Liver (tissue), 9 donors: ENCODE results near the gene MARCHF10. TPM values are rescaled to one million over a fixed set of nuclear protein-coding genes. Genes with fewer than 3 reads are reported as not detected.

ENCODE experiments used
- DNase-seq: peaks from one replicate; pipeline ENCODE4 v3.0.0-alpha.2; 2017; ENCODE audit warnings: low spot score
- H3K27ac ChIP-seq, 2 donors: one replicate each; pipeline ENCODE4 v1.7.0; 2013; ENCODE audit warnings: inconsistent platforms in 2 of 2, low read length in 2 of 2, control low read depth in 1 of 2, low read depth in 1 of 2, mild to moderate bottlenecking in 1 of 2
- H3K27me3 ChIP-seq, 4 donors: one replicate each; pipeline versions ENCODE4 v1.6.1 to v1.7.0; 2013; ENCODE audit warnings: low read length in 3 of 4, inconsistent platforms in 1 of 4, mild to moderate bottlenecking in 1 of 4, moderate library complexity in 1 of 4; ENCODE audit not compliant: control insufficient read depth in 4 of 4, insufficient read depth in 4 of 4
- H3K36me3 ChIP-seq, 4 donors: one replicate each; pipeline versions ENCODE4 v1.6.1 to v1.7.0; 2013; ENCODE audit warnings: low read length in 3 of 4, mild to moderate bottlenecking in 3 of 4, low read depth in 1 of 4, moderate library complexity in 1 of 4; ENCODE audit not compliant: control insufficient read depth in 4 of 4, insufficient read depth in 3 of 4
- H3K4me1 ChIP-seq, 4 donors: one replicate each; pipeline versions ENCODE4 v1.6.1 to v1.7.0; 2013; ENCODE audit warnings: low read length in 3 of 4, mild to moderate bottlenecking in 3 of 4, moderate library complexity in 1 of 4; ENCODE audit not compliant: control insufficient read depth in 4 of 4, insufficient read depth in 4 of 4
- H3K4me3 ChIP-seq, 3 donors: one replicate each; pipeline versions ENCODE4 v1.6.1 to v1.7.0; 2013; ENCODE audit warnings: low read length in 3 of 3, control low read depth in 1 of 3, low read depth in 1 of 3, mild to moderate bottlenecking in 1 of 3
- H3K9ac ChIP-seq, 2 donors: one replicate each; pipeline ENCODE4 v1.7.0; 2013; ENCODE audit warnings: low read length in 2 of 2, mild to moderate bottlenecking in 2 of 2, moderate library complexity in 2 of 2, control low read depth in 1 of 2, low read depth in 1 of 2
- H3K9me3 ChIP-seq, 4 donors: one replicate each; pipeline versions ENCODE4 v1.6.1 to v1.7.0; 2013; ENCODE audit warnings: low read length in 3 of 4; ENCODE audit not compliant: control insufficient read depth in 4 of 4
- ATF3 ChIP-seq: IDR thresholded peaks from 2 replicates; pipeline ENCODE4 v1.6.1; 2016; ENCODE audit warnings: antibody characterized with exemption
- CTCF ChIP-seq: fragments of 150-350 bp; IDR thresholded peaks from 2 replicates; pipeline ENCODE4 v1.5.1; 2017; ENCODE audit warnings: improper control_type of control experiment, low read depth, low read length; ENCODE audit not compliant: missing input control
- FOXA1 ChIP-seq: IDR thresholded peaks from 2 replicates; pipeline ENCODE4 v1.6.1; 2016; ENCODE audit warnings: antibody characterized with exemption
- FOXA2 ChIP-seq: IDR thresholded peaks from 2 replicates; pipeline ENCODE4 v1.6.1; 2016; ENCODE audit warnings: antibody characterized with exemption
- GABPA ChIP-seq, 2 donors: IDR thresholded peaks in 1 of 2; conservative IDR thresholded peaks in 1 of 2; 2 replicates each; pipeline ENCODE4 v1.6.1; 2016; ENCODE audit warnings: antibody characterized with exemption in 2 of 2, mild to moderate bottlenecking in 1 of 2, moderate library complexity in 1 of 2
- HNF4A ChIP-seq, 2 donors: conservative IDR thresholded peaks; 2 replicates each; pipeline ENCODE4 v1.6.1; 2016; ENCODE audit warnings: antibody characterized with exemption in 2 of 2, mild to moderate bottlenecking in 2 of 2
- HNF4G ChIP-seq: IDR thresholded peaks from 2 replicates; pipeline ENCODE4 v1.6.1; 2016; ENCODE audit warnings: antibody characterized with exemption
- JUND ChIP-seq, 2 donors: IDR thresholded peaks; 2 replicates each; pipeline ENCODE4 v1.6.1; 2016; ENCODE audit warnings: antibody characterized with exemption in 2 of 2
- MAX ChIP-seq: IDR thresholded peaks from 2 replicates; pipeline ENCODE4 v1.6.1; 2016; ENCODE audit warnings: antibody characterized with exemption
- NR2F2 ChIP-seq: IDR thresholded peaks from 2 replicates; pipeline ENCODE4 v1.6.1; 2016; ENCODE audit warnings: antibody characterized with exemption
- RAD21 ChIP-seq, 2 donors: IDR thresholded peaks; 2 replicates each; pipeline ENCODE4 v1.6.1; 2016; ENCODE audit warnings: antibody characterized with exemption in 2 of 2, mild to moderate bottlenecking in 2 of 2
- REST ChIP-seq: IDR thresholded peaks from 2 replicates; pipeline ENCODE4 v1.6.1; 2016; ENCODE audit warnings: antibody characterized with exemption, mild to moderate bottlenecking
- SP1 ChIP-seq: IDR thresholded peaks from 2 replicates; pipeline ENCODE4 v1.6.1; 2018; ENCODE audit warnings: antibody characterized with exemption, mild to moderate bottlenecking
- TAF1 ChIP-seq: conservative IDR thresholded peaks from 2 replicates; pipeline ENCODE4 v1.6.1; 2016; ENCODE audit warnings: antibody characterized with exemption, mild to moderate bottlenecking
- YY1 ChIP-seq: IDR thresholded peaks from 2 replicates; pipeline ENCODE4 v1.6.1; 2016; ENCODE audit warnings: antibody characterized with exemption, mild to moderate bottlenecking
- ZBTB33 ChIP-seq: IDR thresholded peaks from 2 replicates; pipeline ENCODE4 v1.6.1; 2016; ENCODE audit warnings: antibody characterized with exemption
- WGBS: extraction: QIAGEN DNeasy Blood & Tissue Kit; methylation state at CpG from one replicate; pipeline ENCODE4 v1.1.7; 2013; 5-methylcytosine and 5-hydroxymethylcytosine counted together
- polyA plus RNA-seq, 2 donors: library from polyadenylated mRNA; stranded (reverse) in 1 of 2; unstranded in 1 of 2; fragments of 200-250 nt in 1 of 2; fragments of >200 nt in 1 of 2; fragmentation: Nextera tagmentation in 1 of 2; extraction: Ambion mirVana in 1 of 2; gene quantifications; one replicate each; pipeline versions ENCODE4 v1.2.1 to v1.2.3, GENCODE V29; 2013 to 2015
- total RNA-seq, 2 donors: library from RNA; depleted of rRNA; stranded (reverse); fragments of >200 nt; gene quantifications; one replicate each; pipeline ENCODE4 v1.2.3, GENCODE V29; 2014
- donor health status: healthy.
- donor health status: healthy.
- donor health status: healthy.
- donor health status: healthy.
- donor health status: healthy.

Gene MARCHF10
- total and polyA plus RNA-seq, 4 donors = not detected

- WGBS = 33% methylated on average over 14 of the region's 14 CpGs
- Histone ChIP-seq H3K9ac (no peak overlapping the region), H3K27ac (no peak overlapping the region), H3K4me1 (peaks cover 0 to 12% (median 8%) of the 10 kb centered on the region in 4 donors), H3K36me3 (no peaks in the 10 kb centered on the region), H3K4me3 (no peak overlapping the region), H3K9me3 (peaks cover 0 to 7% (median 3%) of the 10 kb centered on the region in 4 donors), H3K27me3 (peaks cover 0 to 11% (median under 1%) of the 10 kb centered on the region in 4 donors)
- TF ChIP-seq ZBTB33 (no peak), FOXA2 (no peak), FOXA1 (no peak), NR2F2 (no peak), MAX (no peak), TAF1 (no peak), GABPA (IDR thresholded peaks at IDR 0.05 in 1 of 2, conservative IDR thresholded peaks at IDR 0.05 in 1 of 2) (no peak), YY1 (no peak), CTCF (no peak)
- no peak for DNase-seq
These were observed 102.1 kb downstream of the MARCHF10 start for GRCh38 chr17:62705778-62706597.

GRCh38 chr17:62705156-62705777 is 102.8 kb downstream of the MARCHF10 start:
- DNase-seq = no peak
- peaks cover 0 to 11% (median under 1%) of the 10 kb centered on the region in 4 donors for H3K27me3 ChIP-seq
- no peaks in the 10 kb centered on the region for H3K36me3 ChIP-seq
- peaks cover 0 to 7% (median 3%) of the 10 kb centered on the region in 4 donors for H3K9me3 ChIP-seq
- WGBS = 24% methylated on average over 11 of the region's 11 CpGs
- H3K4me1 ChIP-seq = peaks cover 0 to 12% (median 8%) of the 10 kb centered on the region in 4 donors
- no peak overlapping the region for H3K4me3 ChIP-seq
- no peak overlapping the region for H3K9ac ChIP-seq
- peak overlapping the region in 1 of 2 donors; percentile 37 for H3K27ac ChIP-seq
- no peak for TF ChIP-seq GABPA (IDR thresholded peaks at IDR 0.05 in 1 of 2, conservative IDR thresholded peaks at IDR 0.05 in 1 of 2)
- peak in 1 of 2 donors; percentile 9 for TF ChIP-seq RAD21 (IDR thresholded peaks at IDR 0.05)
- TF ChIP-seq ATF3 = no peak
- TF ChIP-seq TAF1 = no peak
- TF ChIP-seq JUND (IDR thresholded peaks at IDR 0.05) = no peak
- TF ChIP-seq NR2F2 = peak; percentile 86
- TF ChIP-seq FOXA2 = no peak
- TF ChIP-seq REST = no peak
- no peak for TF ChIP-seq SP1
- TF ChIP-seq HNF4A (conservative IDR thresholded peaks at IDR 0.05) = no peak
- no peak for TF ChIP-seq HNF4G
- no peak for TF ChIP-seq CTCF
- no peak for TF ChIP-seq ZBTB33
- no peak for TF ChIP-seq MAX
